ENCODE results near the gene MCOLN1. TPM values are rescaled to one million over a fixed set of nuclear protein-coding genes. Genes with fewer than 3 reads are reported as not detected.
A peak's percentile ranks its signal among the peaks of the same experiment; 100 is the strongest.

Gene MCOLN1
- total RNA-seq, 1 experiment from 2014 or later = 16.2 TPM

DNA sequence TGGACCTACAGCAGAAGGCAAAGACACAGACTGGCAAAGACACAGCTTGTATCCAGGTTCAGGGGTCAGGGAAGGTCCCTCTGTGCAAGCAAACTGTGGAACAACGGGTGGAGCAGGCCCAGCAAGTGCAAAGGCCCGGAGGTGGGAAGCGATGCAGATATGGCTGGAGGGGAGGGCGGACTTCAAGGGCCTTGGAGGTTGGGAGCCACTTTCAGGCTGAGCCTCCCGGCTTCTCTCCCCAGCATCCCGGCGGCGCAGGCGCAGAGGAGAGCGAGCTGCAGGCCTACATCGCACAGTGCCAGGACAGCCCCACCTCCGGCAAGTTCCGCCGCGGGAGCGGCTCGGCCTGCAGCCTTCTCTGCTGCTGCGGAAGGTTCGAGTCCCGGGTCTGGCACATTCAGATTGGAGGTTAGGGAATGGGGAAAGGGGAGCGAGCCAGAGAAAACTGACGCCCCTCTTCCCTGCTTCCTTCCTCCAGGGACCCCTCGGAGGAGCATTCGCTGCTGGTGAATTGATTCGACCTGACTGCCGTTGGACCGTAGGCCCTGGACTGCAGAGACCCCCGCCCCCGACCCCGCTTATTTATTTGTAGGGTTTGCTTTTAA, 11.0 kb downstream of the MCOLN1 start:
- TF ChIP-seq, protein P1, sequence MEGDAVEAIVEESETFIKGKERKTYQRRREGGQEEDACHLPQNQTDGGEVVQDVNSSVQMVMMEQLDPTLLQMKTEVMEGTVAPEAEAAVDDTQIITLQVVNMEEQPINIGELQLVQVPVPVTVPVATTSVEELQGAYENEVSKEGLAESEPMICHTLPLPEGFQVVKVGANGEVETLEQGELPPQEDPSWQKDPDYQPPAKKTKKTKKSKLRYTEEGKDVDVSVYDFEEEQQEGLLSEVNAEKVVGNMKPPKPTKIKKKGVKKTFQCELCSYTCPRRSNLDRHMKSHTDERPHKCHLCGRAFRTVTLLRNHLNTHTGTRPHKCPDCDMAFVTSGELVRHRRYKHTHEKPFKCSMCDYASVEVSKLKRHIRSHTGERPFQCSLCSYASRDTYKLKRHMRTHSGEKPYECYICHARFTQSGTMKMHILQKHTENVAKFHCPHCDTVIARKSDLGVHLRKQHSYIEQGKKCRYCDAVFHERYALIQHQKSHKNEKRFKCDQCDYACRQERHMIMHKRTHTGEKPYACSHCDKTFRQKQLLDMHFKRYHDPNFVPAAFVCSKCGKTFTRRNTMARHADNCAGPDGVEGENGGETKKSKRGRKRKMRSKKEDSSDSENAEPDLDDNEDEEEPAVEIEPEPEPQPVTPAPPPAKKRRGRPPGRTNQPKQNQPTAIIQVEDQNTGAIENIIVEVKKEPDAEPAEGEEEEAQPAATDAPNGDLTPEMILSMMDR (IDR thresholded peaks at IDR 0.05; ENCODE audit: insufficient read depth in 1 of 2, low read depth in 1 of 2, low read length in 1 of 2, severe bottlenecking in 1 of 2, unreplicated experiment in 1 of 2) = no peak
- no peak for DNase-seq
- Histone ChIP-seq H3K36me3 (ENCODE audit: control insufficient read depth, insufficient read depth, low read length) (no peaks in the 10 kb centered on the region; the same call in 1 of the 2 replicates), H3K27me3 (replicated peaks; ENCODE audit: control insufficient read depth, insufficient read depth, low read length) (no peaks in the 10 kb centered on the region), H3K4me3 (ENCODE audit: low read depth, low read length) (peak overlapping the region; percentile 69), H3K4me1 (peaks cover 9% of the 10 kb centered on the region), H3K9me3 (no peaks in the 10 kb centered on the region)
- POLR2A ChIA-PET = no interaction called here
- Mint-ChIP-seq H3K4me1 (ENCODE audit: low read depth, unreplicated experiment) (no peaks in the 10 kb centered on the region), H3K9me3 (ENCODE audit: unreplicated experiment) (no peaks in the 10 kb centered on the region), H3K36me3 (ENCODE audit: insufficient read depth, unreplicated experiment) (peaks cover 25% of the 10 kb centered on the region), H3K4me3 (ENCODE audit: unreplicated experiment) (peak overlapping the region; percentile 97), H3K27ac (ENCODE audit: unreplicated experiment) (peak overlapping the region; percentile 89), H3K27me3 (ENCODE audit: insufficient read depth, unreplicated experiment) (no peaks in the 10 kb centered on the region)
- BruUV-seq (replicated peaks) = no TSS peak
- CTCF ChIA-PET = no interaction called here
- intact Hi-C loops (cut with micrococcal nuclease; ENCODE audit: unreplicated experiment) = no loop called here

DNA sequence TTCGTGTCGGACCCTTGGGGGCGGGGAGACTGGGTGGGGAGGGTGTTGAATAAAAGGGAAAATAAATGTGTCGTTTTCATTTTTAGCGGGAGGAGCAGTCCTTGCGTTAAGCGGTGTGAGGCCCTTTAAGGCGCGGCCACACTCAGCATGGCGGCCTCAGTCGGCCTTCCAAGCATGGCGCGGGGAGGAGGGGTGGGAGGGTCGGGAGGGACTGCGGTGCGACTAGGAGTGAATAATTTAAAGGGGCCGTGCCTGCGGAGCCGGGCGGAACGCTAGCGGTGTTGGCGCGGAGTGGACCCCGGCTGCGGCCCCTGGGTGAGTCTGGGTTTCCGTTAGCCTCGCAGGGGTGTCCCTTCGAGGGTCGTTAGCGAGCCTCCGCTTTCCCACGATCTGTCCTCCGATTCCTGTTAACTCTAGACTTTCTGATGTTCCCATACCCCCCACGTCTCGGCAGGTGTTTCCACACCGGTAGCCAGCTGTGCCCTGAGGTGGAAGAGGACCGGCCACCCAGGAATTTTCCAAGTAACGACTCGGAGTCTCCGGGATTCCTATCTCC, 11.6 kb downstream of the MCOLN1 start:
- no peaks in the 10 kb centered on the region for H3K9me3 Mint-ChIP-seq (ENCODE audit: unreplicated experiment)
- TF ChIP-seq, protein P1 (IDR thresholded peaks at IDR 0.05; ENCODE audit: insufficient read depth in 1 of 2, low read depth in 1 of 2, low read length in 1 of 2, severe bottlenecking in 1 of 2, unreplicated experiment in 1 of 2) = no peak
- H3K36me3 Mint-ChIP-seq (ENCODE audit: insufficient read depth, unreplicated experiment) = peaks cover 25% of the 10 kb centered on the region
- no peaks in the 10 kb centered on the region for H3K4me1 Mint-ChIP-seq (ENCODE audit: low read depth, unreplicated experiment)
- Histone ChIP-seq H3K36me3 (ENCODE audit: control insufficient read depth, insufficient read depth, low read length) (no peaks in the 10 kb centered on the region; the same call in 1 of the 2 replicates), H3K4me1 (peaks cover 9% of the 10 kb centered on the region), H3K27me3 (replicated peaks; ENCODE audit: control insufficient read depth, insufficient read depth, low read length) (no peaks in the 10 kb centered on the region), H3K9me3 (no peaks in the 10 kb centered on the region), H3K4me3 (ENCODE audit: low read depth, low read length) (peak overlapping the region; percentile 69)
- H3K27me3 Mint-ChIP-seq (ENCODE audit: insufficient read depth, unreplicated experiment) = no peaks in the 10 kb centered on the region
- CTCF ChIA-PET = no interaction called here
- BruUV-seq (replicated peaks) = TSS peak; percentile 64
- peak; percentile 76 to 79 for DNase-seq
- POLR2A ChIA-PET = interaction anchor here (1.6 kb wide), 1 partner anchor 12 kb away, joined by 4 read pairs; the partner anchor contains the start of gene MCOLN1
- intact Hi-C loops (cut with micrococcal nuclease; ENCODE audit: unreplicated experiment) = loop anchor here (2.0 kb wide), 1 partner anchor 147 kb away; no protein-coding TSS in a partner anchor
- H3K27ac Mint-ChIP-seq (ENCODE audit: unreplicated experiment) = peak overlapping the region; percentile 89
- H3K4me3 Mint-ChIP-seq (ENCODE audit: unreplicated experiment) = peak overlapping the region; percentile 97

DNA sequence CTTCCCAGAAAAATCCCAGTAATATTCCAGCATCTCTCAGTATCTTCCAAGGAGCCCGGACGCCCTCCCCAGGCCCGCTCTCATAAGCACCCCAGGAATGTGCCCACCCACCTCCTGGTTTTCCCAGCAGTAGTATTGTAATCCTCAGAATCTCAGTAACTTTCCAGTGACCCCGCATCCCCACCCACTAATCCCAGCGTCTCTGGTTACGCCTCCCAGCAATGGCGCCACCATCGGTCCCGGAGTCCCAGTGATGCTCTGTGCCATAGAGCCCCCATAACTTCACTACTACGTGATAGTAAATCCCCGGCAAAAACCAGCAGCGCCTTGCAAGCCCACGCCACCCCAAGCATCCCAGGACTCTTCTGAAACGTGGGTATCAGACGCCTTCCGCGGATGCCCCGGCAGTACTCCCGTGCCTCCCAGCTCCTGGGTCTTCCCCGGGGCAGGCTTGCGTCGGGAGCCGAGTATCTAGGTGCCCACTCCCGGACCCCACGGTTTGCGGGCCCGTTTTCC, 12.2 kb downstream of the MCOLN1 start:
- intact Hi-C loops (cut with micrococcal nuclease; ENCODE audit: unreplicated experiment) = loop anchor here (1.0 to 2.0 kb wide), 2 partner anchors 45 to 148 kb away; partner anchors contain the start of gene PEX11G
- no peaks in the 10 kb centered on the region for H3K9me3 Mint-ChIP-seq (ENCODE audit: unreplicated experiment)
- H3K4me3 Mint-ChIP-seq (ENCODE audit: unreplicated experiment) = peak overlapping the region; percentile 97
- H3K36me3 ChIP-seq (ENCODE audit: control insufficient read depth, insufficient read depth, low read length) = no peaks in the 10 kb centered on the region; the same call in 1 of the 2 replicates
- TF ChIP-seq, protein P1 (IDR thresholded peaks at IDR 0.05; ENCODE audit: insufficient read depth in 1 of 2, low read depth in 1 of 2, low read length in 1 of 2, severe bottlenecking in 1 of 2, unreplicated experiment in 1 of 2) = peak in 1 of 2 experiments; percentile 18
- H3K27me3 ChIP-seq (replicated peaks; ENCODE audit: control insufficient read depth, insufficient read depth, low read length) = no peaks in the 10 kb centered on the region
- H3K4me1 ChIP-seq = peaks cover 9% of the 10 kb centered on the region
- no peaks in the 10 kb centered on the region for H3K4me1 Mint-ChIP-seq (ENCODE audit: low read depth, unreplicated experiment)
- H3K36me3 Mint-ChIP-seq (ENCODE audit: insufficient read depth, unreplicated experiment) = peaks cover 25% of the 10 kb centered on the region
- peak overlapping the region; percentile 69 for H3K4me3 ChIP-seq (ENCODE audit: low read depth, low read length)
- BruUV-seq (replicated peaks) = TSS peak; percentile 39
- peak overlapping the region; percentile 89 for H3K27ac Mint-ChIP-seq (ENCODE audit: unreplicated experiment)
- H3K27me3 Mint-ChIP-seq (ENCODE audit: insufficient read depth, unreplicated experiment) = no peaks in the 10 kb centered on the region
- CTCF ChIA-PET = no interaction called here
- DNase-seq = peak; percentile 65 to 77
- POLR2A ChIA-PET = interaction anchor here (1.6 kb wide), 1 partner anchor 12 kb away, joined by 4 read pairs; the partner anchor contains the start of gene MCOLN1
- no peaks in the 10 kb centered on the region for H3K9me3 ChIP-seq

All from Caco-2 (cell line).